ENCODE results near the gene HECW1. TPM values are rescaled to one million over a fixed set of nuclear protein-coding genes. Genes with fewer than 3 reads are reported as not detected.

Gene HECW1
- total and polyA plus RNA-seq, 5 donors from 2014 or later = 0.11 to 0.68 (median 0.34) TPM; not detected in 1

DNA sequence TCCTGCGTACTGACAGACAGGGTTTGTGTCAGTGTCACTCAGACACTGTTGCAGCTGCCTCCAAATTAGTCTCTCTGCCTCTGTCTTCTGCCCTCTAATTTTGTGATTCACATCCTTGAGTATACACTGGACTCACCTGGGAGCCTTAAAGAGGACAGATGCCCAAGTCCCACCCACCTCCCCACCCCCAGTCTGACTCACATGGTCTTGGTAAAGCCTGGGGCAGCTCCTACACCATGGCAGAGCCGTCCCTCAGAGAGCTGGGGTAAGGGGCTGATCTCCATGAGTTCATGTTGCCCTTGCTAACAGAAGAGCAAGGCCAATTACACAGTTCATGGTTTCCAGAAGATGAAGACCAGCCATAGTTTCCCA lies 272.8 kb downstream of the HECW1 start:
- H3K27ac ChIP-seq (ENCODE audit: insufficient read depth, low read length, poor library complexity, severe bottlenecking) = no peak overlapping the region
- no peaks in the 10 kb centered on the region for H3K9me3 ChIP-seq (ENCODE audit: control insufficient read depth in 2 of 2, low read length in 2 of 2)
- Mint-ChIP-seq H3K36me3 (no peaks in the 10 kb centered on the region), H3K4me1 (peaks cover 0 to 5% (median 0%) of the 10 kb centered on the region in 4 donors), H3K9me3 (peaks cover 0 to 5% (median 0%) of the 10 kb centered on the region in 7 donors), H3K4me3 (no peak overlapping the region), H3K27ac (no peak overlapping the region), H3K27me3 (peaks cover 20% of the 10 kb centered on the region)
- ATAC-seq (ENCODE audit: low read depth in 2 of 2) (no peak), DNase-seq (no peak)
- no peaks in the 10 kb centered on the region for H3K36me3 ChIP-seq (ENCODE audit: control insufficient read depth, insufficient read depth, low read length)
- H3K4me3 ChIP-seq (ENCODE audit: low read depth, low read length) = no peak overlapping the region
- H3K27me3 ChIP-seq (ENCODE audit: control insufficient read depth, insufficient read depth, low read length) = peaks cover 1% of the 10 kb centered on the region
- no peaks in the 10 kb centered on the region for H3K4me1 ChIP-seq (ENCODE audit: control insufficient read depth, insufficient read depth, low read length, poor library complexity, severe bottlenecking)

- no peak overlapping the region for H3K4me3 Mint-ChIP-seq
- DNase-seq = no peak
- ATAC-seq (ENCODE audit: low read depth in 2 of 2) = no peak
- H3K27me3 Mint-ChIP-seq = peaks cover 16% of the 10 kb centered on the region
- H3K27me3 ChIP-seq (ENCODE audit: control insufficient read depth, insufficient read depth, low read length) = peaks cover 1% of the 10 kb centered on the region
- H3K9me3 ChIP-seq (ENCODE audit: control insufficient read depth in 2 of 2, low read length in 2 of 2) = no peaks in the 10 kb centered on the region
- peaks cover 0 to 5% (median 0%) of the 10 kb centered on the region in 4 donors for H3K4me1 Mint-ChIP-seq
- no peaks in the 10 kb centered on the region for H3K36me3 Mint-ChIP-seq
- peaks cover 0 to 5% (median 0%) of the 10 kb centered on the region in 7 donors for H3K9me3 Mint-ChIP-seq
- H3K4me1 ChIP-seq (ENCODE audit: control insufficient read depth, insufficient read depth, low read length, poor library complexity, severe bottlenecking) = no peaks in the 10 kb centered on the region
- H3K27ac ChIP-seq (ENCODE audit: insufficient read depth, low read length, poor library complexity, severe bottlenecking) = no peak overlapping the region
- no peak overlapping the region for H3K4me3 ChIP-seq (ENCODE audit: low read depth, low read length)
- H3K36me3 ChIP-seq (ENCODE audit: control insufficient read depth, insufficient read depth, low read length) = no peaks in the 10 kb centered on the region
- no peak overlapping the region for H3K27ac Mint-ChIP-seq
These were observed 273.4 kb downstream of the HECW1 start for GRCh38 chr7:43385856-43386255.

GRCh38 chr7:43387932-43388331 lies 275.5 kb downstream of the HECW1 start:
- H3K27ac Mint-ChIP-seq = no peak overlapping the region
- DNase-seq (no peak), ATAC-seq (ENCODE audit: low read depth in 2 of 2) (no peak)
- H3K4me1 Mint-ChIP-seq = peaks cover 0 to 5% (median 0%) of the 10 kb centered on the region in 4 donors
- no peaks in the 10 kb centered on the region for H3K36me3 ChIP-seq (ENCODE audit: control insufficient read depth, insufficient read depth, low read length)
- H3K36me3 Mint-ChIP-seq = no peaks in the 10 kb centered on the region
- peaks cover 9% of the 10 kb centered on the region for H3K27me3 Mint-ChIP-seq
- H3K4me1 ChIP-seq (ENCODE audit: control insufficient read depth, insufficient read depth, low read length, poor library complexity, severe bottlenecking) = no peaks in the 10 kb centered on the region
- H3K27me3 ChIP-seq (ENCODE audit: control insufficient read depth, insufficient read depth, low read length) = no peaks in the 10 kb centered on the region
- H3K4me3 Mint-ChIP-seq = no peak overlapping the region
- no peak overlapping the region for H3K4me3 ChIP-seq (ENCODE audit: low read depth, low read length)
- H3K9me3 ChIP-seq (ENCODE audit: control insufficient read depth in 2 of 2, low read length in 2 of 2) = no peaks in the 10 kb centered on the region
- peaks cover 0 to 5% (median 0%) of the 10 kb centered on the region in 7 donors for H3K9me3 Mint-ChIP-seq
- no peak overlapping the region for H3K27ac ChIP-seq (ENCODE audit: insufficient read depth, low read length, poor library complexity, severe bottlenecking)

- Histone ChIP-seq H3K27ac (ENCODE audit: insufficient read depth, low read length, poor library complexity, severe bottlenecking) (no peak overlapping the region), H3K9me3 (ENCODE audit: control insufficient read depth in 2 of 2, low read length in 2 of 2) (no peaks in the 10 kb centered on the region), H3K27me3 (ENCODE audit: control insufficient read depth, insufficient read depth, low read length) (no peaks in the 10 kb centered on the region), H3K4me1 (ENCODE audit: control insufficient read depth, insufficient read depth, low read length, poor library complexity, severe bottlenecking) (no peaks in the 10 kb centered on the region), H3K36me3 (ENCODE audit: control insufficient read depth, insufficient read depth, low read length) (no peaks in the 10 kb centered on the region), H3K4me3 (ENCODE audit: low read depth, low read length) (no peak overlapping the region)
- DNase-seq (no peak), ATAC-seq (ENCODE audit: low read depth in 2 of 2) (no peak)
- no peak overlapping the region for H3K4me3 Mint-ChIP-seq
- H3K9me3 Mint-ChIP-seq = peaks cover 0 to 5% (median 0%) of the 10 kb centered on the region in 7 donors
- H3K27me3 Mint-ChIP-seq = peaks cover 5% of the 10 kb centered on the region
- H3K36me3 Mint-ChIP-seq = no peaks in the 10 kb centered on the region
- peaks cover 0 to 5% (median 0%) of the 10 kb centered on the region in 4 donors for H3K4me1 Mint-ChIP-seq
- H3K27ac Mint-ChIP-seq = no peak overlapping the region
These were observed 278.1 kb downstream of the HECW1 start for GRCh38 chr7:43390576-43390975.

- no peak overlapping the region for H3K27ac ChIP-seq (ENCODE audit: insufficient read depth, low read length, poor library complexity, severe bottlenecking)
- ATAC-seq (ENCODE audit: low read depth in 2 of 2) (no peak), DNase-seq (no peak)
- H3K27me3 ChIP-seq (ENCODE audit: control insufficient read depth, insufficient read depth, low read length) = no peaks in the 10 kb centered on the region
- H3K9me3 Mint-ChIP-seq = peaks cover 0 to 3% (median 0%) of the 10 kb centered on the region in 7 donors
- H3K36me3 Mint-ChIP-seq = no peaks in the 10 kb centered on the region
- H3K4me1 Mint-ChIP-seq = no peaks in the 10 kb centered on the region
- H3K27ac Mint-ChIP-seq = no peak overlapping the region
- no peaks in the 10 kb centered on the region for H3K9me3 ChIP-seq (ENCODE audit: control insufficient read depth in 2 of 2, low read length in 2 of 2)
- no peaks in the 10 kb centered on the region for H3K4me1 ChIP-seq (ENCODE audit: control insufficient read depth, insufficient read depth, low read length, poor library complexity, severe bottlenecking)
- no peak overlapping the region for H3K4me3 ChIP-seq (ENCODE audit: low read depth, low read length)
- no peaks in the 10 kb centered on the region for H3K36me3 ChIP-seq (ENCODE audit: control insufficient read depth, insufficient read depth, low read length)
- peaks cover 5% of the 10 kb centered on the region for H3K27me3 Mint-ChIP-seq
- H3K4me3 Mint-ChIP-seq = no peak overlapping the region
These were observed 279.1 kb downstream of the HECW1 start for GRCh38 chr7:43391518-43391917.

GRCh38 chr7:43392638-43393330 lies 280.3 kb downstream of the HECW1 start:
- DNase-seq = no peak
- no peaks in the 10 kb centered on the region for H3K27me3 ChIP-seq (ENCODE audit: control insufficient read depth, insufficient read depth, low read length)
- H3K9me3 Mint-ChIP-seq = peaks cover 0 to 3% (median 0%) of the 10 kb centered on the region in 7 donors
- no peak overlapping the region for H3K27ac Mint-ChIP-seq
- no peak overlapping the region for H3K4me3 ChIP-seq (ENCODE audit: low read depth, low read length)
- H3K36me3 ChIP-seq (ENCODE audit: control insufficient read depth, insufficient read depth, low read length) = no peaks in the 10 kb centered on the region
- H3K9me3 ChIP-seq (ENCODE audit: control insufficient read depth in 2 of 2, low read length in 2 of 2) = no peaks in the 10 kb centered on the region
- H3K27me3 Mint-ChIP-seq = no peaks in the 10 kb centered on the region
- no peak overlapping the region for H3K4me3 Mint-ChIP-seq
- no peaks in the 10 kb centered on the region for H3K4me1 Mint-ChIP-seq
- H3K27ac ChIP-seq (ENCODE audit: insufficient read depth, low read length, poor library complexity, severe bottlenecking) = no peak overlapping the region
- H3K4me1 ChIP-seq (ENCODE audit: control insufficient read depth, insufficient read depth, low read length, poor library complexity, severe bottlenecking) = no peaks in the 10 kb centered on the region
- ATAC-seq (ENCODE audit: low read depth in 2 of 2) = no peak
- no peaks in the 10 kb centered on the region for H3K36me3 Mint-ChIP-seq

DNA sequence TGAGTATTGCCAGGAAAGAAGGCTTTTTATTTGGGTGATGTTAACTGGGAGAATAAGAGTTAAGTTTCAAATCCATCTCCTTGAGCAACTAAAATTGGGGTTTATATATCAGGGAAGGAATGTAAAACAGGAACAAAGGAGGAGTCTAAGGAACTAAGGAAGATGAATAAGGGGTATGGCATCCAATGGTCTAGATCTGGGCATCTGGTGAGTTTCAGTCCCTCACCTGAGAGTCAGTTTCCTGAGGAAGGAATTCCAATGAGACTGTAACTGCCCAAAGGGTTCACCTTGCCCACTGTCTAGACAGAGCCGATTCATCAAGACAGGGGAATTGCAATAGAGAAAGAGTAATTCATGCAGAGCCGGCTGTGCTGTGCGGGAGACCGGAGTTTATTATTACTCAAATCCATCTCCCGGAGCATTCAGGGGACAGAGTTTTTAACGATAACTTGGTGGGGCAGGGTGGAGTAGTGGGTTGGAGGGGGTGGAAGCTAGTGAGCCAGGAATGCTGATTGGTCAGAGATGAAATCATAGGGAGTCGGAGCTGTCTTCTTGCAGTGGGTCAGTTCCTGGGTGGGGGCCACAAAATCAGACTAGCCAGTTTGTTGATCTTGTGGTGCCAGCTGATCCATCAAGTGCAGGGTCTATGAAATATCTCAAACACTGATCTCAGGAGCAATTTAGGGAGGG lies 282.1 kb downstream of the HECW1 start:
- Mint-ChIP-seq H3K4me3 (no peak overlapping the region), H3K36me3 (no peaks in the 10 kb centered on the region), H3K27me3 (peaks cover under 1% of the 10 kb centered on the region), H3K27ac (no peak overlapping the region), H3K9me3 (peaks cover 0 to 3% (median 0%) of the 10 kb centered on the region in 7 donors), H3K4me1 (no peaks in the 10 kb centered on the region)
- Histone ChIP-seq H3K36me3 (ENCODE audit: control insufficient read depth, insufficient read depth, low read length) (no peaks in the 10 kb centered on the region), H3K27ac (ENCODE audit: insufficient read depth, low read length, poor library complexity, severe bottlenecking) (no peak overlapping the region), H3K27me3 (ENCODE audit: control insufficient read depth, insufficient read depth, low read length) (peaks cover 2% of the 10 kb centered on the region), H3K4me3 (ENCODE audit: low read depth, low read length) (no peak overlapping the region), H3K9me3 (ENCODE audit: control insufficient read depth in 2 of 2, low read length in 2 of 2) (no peaks in the 10 kb centered on the region), H3K4me1 (ENCODE audit: control insufficient read depth, insufficient read depth, low read length, poor library complexity, severe bottlenecking) (no peaks in the 10 kb centered on the region)
- DNase-seq (no peak), ATAC-seq (ENCODE audit: low read depth in 2 of 2) (no peak)

- Mint-ChIP-seq H3K9me3 (peaks cover 0 to 3% (median 0%) of the 10 kb centered on the region in 7 donors), H3K4me1 (no peaks in the 10 kb centered on the region), H3K27me3 (peaks cover 8% of the 10 kb centered on the region), H3K4me3 (no peak overlapping the region), H3K36me3 (no peaks in the 10 kb centered on the region), H3K27ac (no peak overlapping the region)
- no peak for ATAC-seq (ENCODE audit: low read depth in 2 of 2)
- Histone ChIP-seq H3K27ac (ENCODE audit: insufficient read depth, low read length, poor library complexity, severe bottlenecking) (no peak overlapping the region), H3K4me3 (ENCODE audit: low read depth, low read length) (no peak overlapping the region), H3K36me3 (ENCODE audit: control insufficient read depth, insufficient read depth, low read length) (no peaks in the 10 kb centered on the region), H3K9me3 (ENCODE audit: control insufficient read depth in 2 of 2, low read length in 2 of 2) (no peaks in the 10 kb centered on the region), H3K27me3 (ENCODE audit: control insufficient read depth, insufficient read depth, low read length) (peaks cover 4% of the 10 kb centered on the region), H3K4me1 (ENCODE audit: control insufficient read depth, insufficient read depth, low read length, poor library complexity, severe bottlenecking) (no peaks in the 10 kb centered on the region)
- DNase-seq = no peak
These were observed 282.9 kb downstream of the HECW1 start for GRCh38 chr7:43395351-43395750.
